SK-N-SH treated with all-trans-retinoic acid at 6 μM for 48 hours (cell line): Measurements from ENCODE around the gene APOLD1.

Source experiments
- BACH2 ChIP-seq: fragments of 250-450 bp; sonication (Bioruptor Pico); IDR thresholded peaks from 2 replicates; pipeline ENCODE4 v1.9.0; 2021; ENCODE audit warnings: mild to moderate bottlenecking, borderline replicate concordance
- CSDC2 ChIP-seq: fragments of 250-450 bp; sonication (Bioruptor Pico); IDR thresholded peaks from 2 replicates; pipeline ENCODE4 v1.5.0; 2020; ENCODE audit warnings: mild to moderate bottlenecking, moderate library complexity
- CSRNP3 ChIP-seq: fragments of 250-450 bp; sonication (Bioruptor Pico); IDR thresholded peaks from 2 replicates; pipeline ENCODE4 v1.5.1; 2021; ENCODE audit warnings: mild to moderate bottlenecking, moderate library complexity
- ISL1 ChIP-seq: fragments of 250-450 bp; sonication (Bioruptor Pico); IDR thresholded peaks from 2 replicates; pipeline ENCODE4 v2.1.2; 2022; ENCODE audit warnings: mild to moderate bottlenecking, moderate library complexity
- OSR1 ChIP-seq: fragments of 250-450 bp; sonication (Bioruptor Pico); IDR thresholded peaks from 2 replicates; pipeline ENCODE4 v1.8.0; 2022; ENCODE audit warnings: moderate library complexity, mild to moderate bottlenecking, inconsistent platforms
- RARB ChIP-seq: fragments of 250-450 bp; sonication (Bioruptor Pico); IDR thresholded peaks from 2 replicates; pipeline ENCODE4 v1.8.0; 2021; ENCODE audit warnings: mild to moderate bottlenecking, moderate library complexity
- TCF4 ChIP-seq: fragments of 250-450 bp; sonication (Bioruptor Pico); IDR thresholded peaks from 2 replicates; pipeline ENCODE4 v1.8.0; 2021; ENCODE audit warnings: mild to moderate bottlenecking, moderate library complexity, borderline replicate concordance
- TOX ChIP-seq: fragments of 250-450 bp; sonication (Bioruptor Pico); IDR thresholded peaks from 2 replicates; pipeline ENCODE4 v1.8.0; 2021; ENCODE audit warnings: mild to moderate bottlenecking, moderate library complexity, borderline replicate concordance
- ZFP3 ChIP-seq: fragments of 250-450 bp; sonication (Bioruptor Pico); IDR thresholded peaks from 2 replicates; pipeline ENCODE4 v1.5.0; 2020; ENCODE audit warnings: mild to moderate bottlenecking, moderate library complexity
- ZNF565 ChIP-seq: fragments of 450-650 bp; formaldehyde crosslinking; conservative IDR thresholded peaks from 2 replicates; pipeline ENCODE4 v1.5.0; 2020; ENCODE audit warnings: low read depth, mild to moderate bottlenecking, moderate library complexity
- TF ChIP-seq, protein P1 (sequence below): fragments of 250-450 bp; sonication (Bioruptor Pico); IDR thresholded peaks from 2 replicates; pipeline ENCODE4 v1.8.0; 2020; ENCODE audit warnings: mild to moderate bottlenecking, moderate library complexity, borderline replicate concordance
- TF ChIP-seq, protein P2 (sequence below): fragments of 250-450 bp; sonication (Bioruptor Pico); IDR thresholded peaks from 2 replicates; pipeline ENCODE4 v1.5.0; 2020; ENCODE audit warnings: mild to moderate bottlenecking, moderate library complexity
- TF ChIP-seq, protein P3 (sequence below): fragments of 250-450 bp; sonication (Bioruptor Pico); IDR thresholded peaks from 2 replicates; pipeline ENCODE4 v1.5.1; 2020; ENCODE audit warnings: low read depth, mild to moderate bottlenecking, moderate library complexity

- TF ChIP-seq ISL1 (CRISPR knock-in tag) = no peak
- no peak for TF ChIP-seq ZFP3 (CRISPR knock-in tag)
- no peak for TF ChIP-seq CSDC2 (CRISPR knock-in tag)
- TF ChIP-seq RARB (CRISPR knock-in tag) = no peak
- no peak for TF ChIP-seq TOX (CRISPR knock-in tag)
- TF ChIP-seq, protein P1, sequence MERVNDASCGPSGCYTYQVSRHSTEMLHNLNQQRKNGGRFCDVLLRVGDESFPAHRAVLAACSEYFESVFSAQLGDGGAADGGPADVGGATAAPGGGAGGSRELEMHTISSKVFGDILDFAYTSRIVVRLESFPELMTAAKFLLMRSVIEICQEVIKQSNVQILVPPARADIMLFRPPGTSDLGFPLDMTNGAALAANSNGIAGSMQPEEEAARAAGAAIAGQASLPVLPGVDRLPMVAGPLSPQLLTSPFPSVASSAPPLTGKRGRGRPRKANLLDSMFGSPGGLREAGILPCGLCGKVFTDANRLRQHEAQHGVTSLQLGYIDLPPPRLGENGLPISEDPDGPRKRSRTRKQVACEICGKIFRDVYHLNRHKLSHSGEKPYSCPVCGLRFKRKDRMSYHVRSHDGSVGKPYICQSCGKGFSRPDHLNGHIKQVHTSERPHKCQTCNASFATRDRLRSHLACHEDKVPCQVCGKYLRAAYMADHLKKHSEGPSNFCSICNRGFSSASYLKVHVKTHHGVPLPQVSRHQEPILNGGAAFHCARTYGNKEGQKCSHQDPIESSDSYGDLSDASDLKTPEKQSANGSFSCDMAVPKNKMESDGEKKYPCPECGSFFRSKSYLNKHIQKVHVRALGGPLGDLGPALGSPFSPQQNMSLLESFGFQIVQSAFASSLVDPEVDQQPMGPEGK (CRISPR knock-in tag) = no peak
- TF ChIP-seq, protein P2, sequence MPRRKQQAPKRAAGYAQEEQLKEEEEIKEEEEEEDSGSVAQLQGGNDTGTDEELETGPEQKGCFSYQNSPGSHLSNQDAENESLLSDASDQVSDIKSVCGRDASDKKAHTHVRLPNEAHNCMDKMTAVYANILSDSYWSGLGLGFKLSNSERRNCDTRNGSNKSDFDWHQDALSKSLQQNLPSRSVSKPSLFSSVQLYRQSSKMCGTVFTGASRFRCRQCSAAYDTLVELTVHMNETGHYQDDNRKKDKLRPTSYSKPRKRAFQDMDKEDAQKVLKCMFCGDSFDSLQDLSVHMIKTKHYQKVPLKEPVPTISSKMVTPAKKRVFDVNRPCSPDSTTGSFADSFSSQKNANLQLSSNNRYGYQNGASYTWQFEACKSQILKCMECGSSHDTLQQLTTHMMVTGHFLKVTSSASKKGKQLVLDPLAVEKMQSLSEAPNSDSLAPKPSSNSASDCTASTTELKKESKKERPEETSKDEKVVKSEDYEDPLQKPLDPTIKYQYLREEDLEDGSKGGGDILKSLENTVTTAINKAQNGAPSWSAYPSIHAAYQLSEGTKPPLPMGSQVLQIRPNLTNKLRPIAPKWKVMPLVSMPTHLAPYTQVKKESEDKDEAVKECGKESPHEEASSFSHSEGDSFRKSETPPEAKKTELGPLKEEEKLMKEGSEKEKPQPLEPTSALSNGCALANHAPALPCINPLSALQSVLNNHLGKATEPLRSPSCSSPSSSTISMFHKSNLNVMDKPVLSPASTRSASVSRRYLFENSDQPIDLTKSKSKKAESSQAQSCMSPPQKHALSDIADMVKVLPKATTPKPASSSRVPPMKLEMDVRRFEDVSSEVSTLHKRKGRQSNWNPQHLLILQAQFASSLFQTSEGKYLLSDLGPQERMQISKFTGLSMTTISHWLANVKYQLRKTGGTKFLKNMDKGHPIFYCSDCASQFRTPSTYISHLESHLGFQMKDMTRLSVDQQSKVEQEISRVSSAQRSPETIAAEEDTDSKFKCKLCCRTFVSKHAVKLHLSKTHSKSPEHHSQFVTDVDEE = no peak
- no peak for TF ChIP-seq BACH2 (CRISPR knock-in tag)
- no peak for TF ChIP-seq CSRNP3
- TF ChIP-seq, protein P3, sequence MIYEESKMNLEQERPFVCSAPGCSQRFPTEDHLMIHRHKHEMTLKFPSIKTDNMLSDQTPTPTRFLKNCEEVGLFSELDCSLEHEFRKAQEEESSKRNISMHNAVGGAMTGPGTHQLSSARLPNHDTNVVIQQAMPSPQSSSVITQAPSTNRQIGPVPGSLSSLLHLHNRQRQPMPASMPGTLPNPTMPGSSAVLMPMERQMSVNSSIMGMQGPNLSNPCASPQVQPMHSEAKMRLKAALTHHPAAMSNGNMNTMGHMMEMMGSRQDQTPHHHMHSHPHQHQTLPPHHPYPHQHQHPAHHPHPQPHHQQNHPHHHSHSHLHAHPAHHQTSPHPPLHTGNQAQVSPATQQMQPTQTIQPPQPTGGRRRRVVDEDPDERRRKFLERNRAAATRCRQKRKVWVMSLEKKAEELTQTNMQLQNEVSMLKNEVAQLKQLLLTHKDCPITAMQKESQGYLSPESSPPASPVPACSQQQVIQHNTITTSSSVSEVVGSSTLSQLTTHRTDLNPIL (CRISPR knock-in tag) = no peak
- no peak for TF ChIP-seq OSR1
- no peak for TF ChIP-seq ZNF565 (CRISPR knock-in tag)
- TF ChIP-seq TCF4 (CRISPR knock-in tag) = no peak
Observed at GRCh38 chr12:12813120-12814101, 28.0 kb downstream of the APOLD1 start, which contains the start of gene DDX47.
